IMR-90 (cell line): ENCODE data around the gene KRTCAP2. TPM values are rescaled to one million over a fixed set of nuclear protein-coding genes. Genes with fewer than 3 reads are reported as not detected.

Source experiments
- ATAC-seq: fragments of 200-7000 bp; cut with Tn5 transposase; 2 replicates; pipeline ENCODE4 v1.9.1; 2020; ENCODE audit warnings: low read depth, mild to moderate bottlenecking, moderate library complexity
- BruUV-seq: library from RNA; stranded (reverse); fragments of 400-500 nt; replicated peaks from 2 replicates; lab custom pipeline; 2021; lab: Mats Ljungman, UMichigan
- CTCF ChIA-PET: fragments of 300-600 bp; formaldehyde crosslinking; extraction: SDS; loops from one replicate; lab custom pipeline; 2021; ENCODE audit warnings: antibody characterized with exemption; lab: Yijun Ruan, JAX
- POLR2A ChIA-PET: fragments of 300-600 bp; sonication (Branson Sonifier 250); formaldehyde crosslinking; loops from one replicate; lab custom pipeline; 2022; ENCODE audit warnings: antibody characterized with exemption; ENCODE audit not compliant: unreplicated experiment; lab: Charles Lee
- DNase-seq: peaks from one replicate; pipeline ENCODE4 v3.0.0; 2013
- H2AFZ ChIP-seq: replicated peaks from 2 replicates; pipeline ENCODE3; 2013; ENCODE audit warnings: low read length, mild to moderate bottlenecking; ENCODE audit not compliant: poor library complexity
- H2AK5ac ChIP-seq: 2 replicates; pipeline ENCODE4 v1.6.1; 2013; ENCODE audit warnings: low read depth, low read length, inconsistent platforms
- H2AK9ac ChIP-seq: replicated peaks from 2 replicates; pipeline ENCODE3; 2013; ENCODE audit warnings: mild to moderate bottlenecking, low read depth, low read length, moderate library complexity; ENCODE audit not compliant: poor library complexity
- H2BK120ac ChIP-seq: 2 replicates; pipeline ENCODE4 v1.6.1; 2013; ENCODE audit warnings: low read depth, low read length, inconsistent platforms
- H2BK15ac ChIP-seq: 3 replicates; pipeline ENCODE4 v1.6.1; 2013; ENCODE audit warnings: low read depth, low read length, inconsistent platforms
- H2BK20ac ChIP-seq: 2 replicates; pipeline ENCODE4 v1.6.1; 2013; ENCODE audit warnings: low read depth, mild to moderate bottlenecking, inconsistent platforms, low read length, moderate library complexity
- H2BK5ac ChIP-seq: 2 replicates; pipeline ENCODE4 v1.6.1; 2013; ENCODE audit warnings: mild to moderate bottlenecking, low read depth, low read length, inconsistent platforms; ENCODE audit not compliant: poor library complexity, severe bottlenecking
- H3K14ac ChIP-seq: replicated peaks from 2 replicates; pipeline ENCODE4 v1.6.1; 2013; ENCODE audit warnings: low read depth, low read length, inconsistent platforms
- H3K18ac ChIP-seq: 2 replicates; pipeline ENCODE4 v1.6.1; 2013; ENCODE audit warnings: low read depth, low read length, control low read depth
- H3K23ac ChIP-seq: 2 replicates; pipeline ENCODE4 v1.6.1; 2013; ENCODE audit warnings: low read depth, low read length, inconsistent platforms
- H3K27ac ChIP-seq: 2 replicates; pipeline ENCODE4 v1.5.1; 2013; ENCODE audit warnings: mild to moderate bottlenecking, control low read depth, low read length; ENCODE audit not compliant: insufficient read depth
- H3K27me3 ChIP-seq: 2 replicates; pipeline ENCODE4 v1.6.1; 2013; ENCODE audit warnings: low read length; ENCODE audit not compliant: control insufficient read depth, insufficient read depth
- H3K36me3 ChIP-seq: 2 replicates; pipeline ENCODE4 v1.6.1; 2013; ENCODE audit warnings: low read length, mixed read lengths; ENCODE audit not compliant: control insufficient read depth, insufficient read depth
- H3K4ac ChIP-seq: 2 replicates; pipeline ENCODE4 v1.6.1; 2013; ENCODE audit warnings: low read depth, low read length, inconsistent platforms
- H3K4me1 ChIP-seq: 2 replicates; pipeline ENCODE4 v1.6.1; 2013; ENCODE audit warnings: low read length, mixed read lengths; ENCODE audit not compliant: control insufficient read depth, insufficient read depth
- H3K4me2 ChIP-seq: 2 replicates; pipeline ENCODE4 v1.6.1; 2013; ENCODE audit warnings: low read depth, mild to moderate bottlenecking, control low read depth, low read length, moderate library complexity
- H3K4me3 ChIP-seq: 2 replicates; pipeline ENCODE4 v1.5.1; 2013; ENCODE audit warnings: low read depth, mild to moderate bottlenecking, control low read depth, low read length, moderate library complexity; ENCODE audit not compliant: insufficient read depth
- H3K56ac ChIP-seq: 2 replicates; pipeline ENCODE4 v1.6.1; 2013; ENCODE audit warnings: low read length, inconsistent platforms; ENCODE audit not compliant: insufficient read depth; ENCODE audit errors: extremely low read depth
- H3K79me1 ChIP-seq, 2 experiments: 2 replicates each; pipeline ENCODE4 v1.6.1; 2013; ENCODE audit warnings: low read length in 2 of 2, inconsistent platforms in 1 of 2, low read depth in 1 of 2
- H3K9ac ChIP-seq: 2 replicates; pipeline ENCODE4 v1.6.1; 2013; ENCODE audit warnings: low read depth, low read length, control low read depth
- H3K9me1 ChIP-seq: 2 replicates; pipeline ENCODE4 v1.6.1; 2013; ENCODE audit warnings: low read length, inconsistent platforms; ENCODE audit not compliant: insufficient read depth
- H3K9me3 ChIP-seq: 2 replicates; pipeline ENCODE4 v1.6.1; 2013; ENCODE audit warnings: low read length; ENCODE audit not compliant: control insufficient read depth, insufficient read depth
- H4K20me1 ChIP-seq: 2 replicates; pipeline ENCODE4 v1.6.1; 2013; ENCODE audit warnings: low read length, inconsistent platforms; ENCODE audit not compliant: insufficient read depth
- H4K5ac ChIP-seq: 2 replicates; pipeline ENCODE4 v1.6.1; 2013; ENCODE audit warnings: mild to moderate bottlenecking, low read depth, low read length, control low read depth
- H4K8ac ChIP-seq, 2 experiments: 2 replicates each; pipeline ENCODE4 v1.6.1; 2013; ENCODE audit warnings: low read depth in 2 of 2, low read length in 2 of 2, control low read depth in 1 of 2, inconsistent platforms in 1 of 2
- H4K91ac ChIP-seq: 2 replicates; pipeline ENCODE4 v1.6.1; 2013; ENCODE audit warnings: low read depth, low read length, inconsistent platforms; ENCODE audit not compliant: insufficient read depth
- BHLHE40 ChIP-seq: fragments of 150-350 bp; IDR thresholded peaks from 2 replicates; pipeline ENCODE4 v1.6.1; 2016; ENCODE audit warnings: mild to moderate bottlenecking, low read depth, low read length
- CEBPB ChIP-seq: IDR thresholded peaks from 2 replicates; pipeline ENCODE4 v1.6.1; 2012; ENCODE audit warnings: low read depth, low read length, improper control_type of control experiment
- CHD1 ChIP-seq: IDR thresholded peaks from 2 replicates; pipeline ENCODE4 v1.6.1; 2012; ENCODE audit warnings: low read depth, low read length, improper control_type of control experiment
- FOS ChIP-seq: fragments of 150-350 bp; IDR thresholded peaks from 2 replicates; pipeline ENCODE4 v1.6.1; 2016; ENCODE audit warnings: low read depth, low read length
- MAFK ChIP-seq: IDR thresholded peaks from 2 replicates; pipeline ENCODE4 v1.6.1; 2012; ENCODE audit warnings: low read depth, low read length, improper control_type of control experiment
- MAZ ChIP-seq: IDR thresholded peaks from 2 replicates; pipeline ENCODE4 v1.6.1; 2012; ENCODE audit warnings: low read depth, mild to moderate bottlenecking, low read length, improper control_type of control experiment, moderate library complexity, borderline replicate concordance
- MXI1 ChIP-seq: IDR thresholded peaks from 2 replicates; pipeline ENCODE4 v1.6.1; 2012; ENCODE audit warnings: low read depth, mild to moderate bottlenecking, low read length, moderate library complexity, borderline replicate concordance
- NFE2L2 ChIP-seq: fragments of 150-350 bp; IDR thresholded peaks from 2 replicates; pipeline ENCODE4 v1.6.1; 2016; ENCODE audit warnings: low read depth, mild to moderate bottlenecking, low read length
- POLR2A ChIP-seq: IDR thresholded peaks from 2 replicates; pipeline ENCODE4 v1.6.1; 2012; ENCODE audit warnings: mild to moderate bottlenecking, low read depth, low read length
- RAD21 ChIP-seq: IDR thresholded peaks from 2 replicates; pipeline ENCODE4 v1.6.1; 2012; ENCODE audit warnings: low read length, improper control_type of control experiment
- RCOR1 ChIP-seq: IDR thresholded peaks from 2 replicates; pipeline ENCODE4 v1.6.1; 2012; ENCODE audit warnings: mild to moderate bottlenecking, low read length, improper control_type of control experiment; ENCODE audit not compliant: insufficient replicate concordance
- RFX5 ChIP-seq: IDR thresholded peaks from 2 replicates; pipeline ENCODE4 v1.8.0; 2012; ENCODE audit warnings: low read depth, mild to moderate bottlenecking, low read length, moderate library complexity
- SMC3 ChIP-seq: fragments of 150-350 bp; IDR thresholded peaks from 2 replicates; pipeline ENCODE4 v1.6.1; 2016; ENCODE audit warnings: low read depth, mild to moderate bottlenecking, antibody characterized with exemption, low read length, moderate library complexity
- WGBS, 2 experiments: methylation state at CpG; one replicate each; pipeline versions ENCODE4 v1.1.5 to v1.1.7; 2013; ENCODE audit warnings: missing lambda C conversion rate in 2 of 2; ENCODE audit not compliant: insufficient read length in 1 of 2; ENCODE audit errors: extremely low coverage in 2 of 2; 5-methylcytosine and 5-hydroxymethylcytosine counted together
- dilution Hi-C: fragments of 300-500 bp; cut with HindIII; formaldehyde crosslinking; loops from one replicate; pipeline ENCODE4 v1.14.3; 2018; ENCODE audit warnings: low sequenced_read_pairs; ENCODE audit not compliant: unreplicated experiment
- in situ Hi-C: fragments of 300-500 bp; cut with MboI; formaldehyde crosslinking; loops from 3 replicates; pipeline ENCODE4 v1.14.3; 2019; ENCODE audit warnings: low sequenced_read_pairs, inconsistent platforms, mixed read lengths
- intact Hi-C: fragments of 100-400 bp; cut with micrococcal nuclease; formaldehyde crosslinking; loops from 2 replicates; pipeline ENCODE4 v1.10.0; 2022
- polyA plus RNA-seq, 3 experiments: library from polyadenylated mRNA; depleted of rRNA; stranded (reverse); fragments of >200 nt; gene quantifications; 2 replicates each; pipeline ENCODE4 v1.2.3, GENCODE V29; 2012; ENCODE audit warnings: low replicate concordance in 1 of 3
- total RNA-seq: library from RNA; depleted of rRNA; stranded (reverse); fragments of >200 nt; gene quantifications from 2 replicates; pipeline ENCODE4 v1.2.3, GENCODE V29; 2012
- TF ChIP-seq, protein P1 (sequence below): fragments of 150-350 bp; IDR thresholded peaks from 2 replicates; pipeline ENCODE4 v1.6.1; 2017; ENCODE audit warnings: mild to moderate bottlenecking, antibody characterized with exemption, low read length, low read depth
- TF ChIP-seq, protein P2 (sequence below): conservative IDR thresholded peaks from 2 replicates; pipeline ENCODE4 v1.5.1; 2012; ENCODE audit warnings: mild to moderate bottlenecking, low read depth, low read length, improper control_type of control experiment
- TF ChIP-seq, protein P3 (sequence below): fragments of 150-350 bp; IDR thresholded peaks from 2 replicates; pipeline ENCODE4 v1.6.1; 2016; ENCODE audit warnings: low read depth, mild to moderate bottlenecking, low read length, moderate library complexity, borderline replicate concordance

Gene KRTCAP2
- total and polyA plus RNA-seq, 2 of the 4 experiments (the other 2 are of a cell fraction), result 76.7 to 232 TPM

DNA sequence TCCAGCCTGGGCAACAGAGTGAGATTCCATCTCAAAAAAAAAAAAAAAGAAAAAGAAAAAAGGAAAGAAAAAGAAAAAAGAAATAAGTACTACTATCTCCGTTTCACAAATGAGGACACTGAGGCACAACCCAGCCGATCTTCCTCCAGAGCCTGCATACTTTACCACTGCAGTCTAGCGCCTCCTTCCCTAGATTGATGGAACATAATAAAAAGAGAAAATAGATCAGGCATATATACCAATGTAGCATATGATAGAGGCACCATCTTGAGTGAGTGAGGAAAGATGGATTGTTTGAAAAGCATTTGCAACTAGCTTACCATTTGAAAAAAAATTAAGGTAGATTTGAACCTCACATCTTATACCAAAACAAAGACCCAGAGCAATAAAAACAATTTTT is 27.6 kb downstream of the KRTCAP2 start:
- Histone ChIP-seq H3K9me3 (no peaks in the 10 kb centered on the region), H2BK15ac (no peak overlapping the region), H3K9ac (no peak overlapping the region), H4K20me1 (no peaks in the 10 kb centered on the region), H2BK120ac (no peak overlapping the region), H3K36me3 (no peaks in the 10 kb centered on the region), H4K8ac (no peak overlapping the region), H3K14ac (no peak overlapping the region), H2BK20ac (no peak overlapping the region), H2BK5ac (no peak overlapping the region), H3K18ac (no peak overlapping the region), H3K9me1 (no peaks in the 10 kb centered on the region), H3K4me1 (no peaks in the 10 kb centered on the region), H3K4ac (no peak overlapping the region), H3K79me1 (no peaks in the 10 kb centered on the region), H4K91ac (no peak overlapping the region), H3K4me3 (no peak overlapping the region), H2AK9ac (no peak overlapping the region), H3K56ac (no peak overlapping the region), H2AFZ (no peak overlapping the region), H3K4me2 (no peak overlapping the region), H4K5ac (no peak overlapping the region), H3K27me3 (peaks cover 16% of the 10 kb centered on the region), H2AK5ac (no peak overlapping the region), H3K23ac (no peak overlapping the region), H3K27ac (no peak overlapping the region)
- BruUV-seq, result no TSS peak
- in situ Hi-C loops, result no loop called here
- ATAC-seq, result no peak
- WGBS, 2 experiments, result no CpG with 5 or more reads among the region's 3 CpGs
- intact Hi-C loops, result no loop called here
- dilution Hi-C loops, result no loop called here
- POLR2A ChIA-PET, result no interaction called here
- DNase-seq, result no peak
- no peak for TF ChIP-seq CEBPB
- TF ChIP-seq CHD1, result no peak
- TF ChIP-seq POLR2A, result no peak
- no peak for TF ChIP-seq FOS
- no peak for TF ChIP-seq RAD21
- TF ChIP-seq, protein P1, sequence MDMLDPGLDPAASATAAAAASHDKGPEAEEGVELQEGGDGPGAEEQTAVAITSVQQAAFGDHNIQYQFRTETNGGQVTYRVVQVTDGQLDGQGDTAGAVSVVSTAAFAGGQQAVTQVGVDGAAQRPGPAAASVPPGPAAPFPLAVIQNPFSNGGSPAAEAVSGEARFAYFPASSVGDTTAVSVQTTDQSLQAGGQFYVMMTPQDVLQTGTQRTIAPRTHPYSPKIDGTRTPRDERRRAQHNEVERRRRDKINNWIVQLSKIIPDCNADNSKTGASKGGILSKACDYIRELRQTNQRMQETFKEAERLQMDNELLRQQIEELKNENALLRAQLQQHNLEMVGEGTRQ, result no peak
- TF ChIP-seq MAZ, result no peak
- no peak for TF ChIP-seq SMC3
- no peak for TF ChIP-seq RCOR1
- no peak for TF ChIP-seq RFX5
- TF ChIP-seq MXI1, result no peak
- TF ChIP-seq NFE2L2, result no peak
- no peak for TF ChIP-seq MAFK
- TF ChIP-seq, protein P2, sequence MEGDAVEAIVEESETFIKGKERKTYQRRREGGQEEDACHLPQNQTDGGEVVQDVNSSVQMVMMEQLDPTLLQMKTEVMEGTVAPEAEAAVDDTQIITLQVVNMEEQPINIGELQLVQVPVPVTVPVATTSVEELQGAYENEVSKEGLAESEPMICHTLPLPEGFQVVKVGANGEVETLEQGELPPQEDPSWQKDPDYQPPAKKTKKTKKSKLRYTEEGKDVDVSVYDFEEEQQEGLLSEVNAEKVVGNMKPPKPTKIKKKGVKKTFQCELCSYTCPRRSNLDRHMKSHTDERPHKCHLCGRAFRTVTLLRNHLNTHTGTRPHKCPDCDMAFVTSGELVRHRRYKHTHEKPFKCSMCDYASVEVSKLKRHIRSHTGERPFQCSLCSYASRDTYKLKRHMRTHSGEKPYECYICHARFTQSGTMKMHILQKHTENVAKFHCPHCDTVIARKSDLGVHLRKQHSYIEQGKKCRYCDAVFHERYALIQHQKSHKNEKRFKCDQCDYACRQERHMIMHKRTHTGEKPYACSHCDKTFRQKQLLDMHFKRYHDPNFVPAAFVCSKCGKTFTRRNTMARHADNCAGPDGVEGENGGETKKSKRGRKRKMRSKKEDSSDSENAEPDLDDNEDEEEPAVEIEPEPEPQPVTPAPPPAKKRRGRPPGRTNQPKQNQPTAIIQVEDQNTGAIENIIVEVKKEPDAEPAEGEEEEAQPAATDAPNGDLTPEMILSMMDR, result no peak
- TF ChIP-seq BHLHE40, result no peak
- TF ChIP-seq, protein P3, sequence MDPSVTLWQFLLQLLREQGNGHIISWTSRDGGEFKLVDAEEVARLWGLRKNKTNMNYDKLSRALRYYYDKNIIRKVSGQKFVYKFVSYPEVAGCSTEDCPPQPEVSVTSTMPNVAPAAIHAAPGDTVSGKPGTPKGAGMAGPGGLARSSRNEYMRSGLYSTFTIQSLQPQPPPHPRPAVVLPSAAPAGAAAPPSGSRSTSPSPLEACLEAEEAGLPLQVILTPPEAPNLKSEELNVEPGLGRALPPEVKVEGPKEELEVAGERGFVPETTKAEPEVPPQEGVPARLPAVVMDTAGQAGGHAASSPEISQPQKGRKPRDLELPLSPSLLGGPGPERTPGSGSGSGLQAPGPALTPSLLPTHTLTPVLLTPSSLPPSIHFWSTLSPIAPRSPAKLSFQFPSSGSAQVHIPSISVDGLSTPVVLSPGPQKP, result no peak
- CTCF ChIA-PET, result interaction anchor here (0.6 to 0.9 kb wide), 2 partner anchors 54 to 502 kb away, joined by 3 read pairs; no protein-coding TSS in a partner anchor
